ENCODE results near the gene ASTN2.

The ASTN2 gene

DNA sequence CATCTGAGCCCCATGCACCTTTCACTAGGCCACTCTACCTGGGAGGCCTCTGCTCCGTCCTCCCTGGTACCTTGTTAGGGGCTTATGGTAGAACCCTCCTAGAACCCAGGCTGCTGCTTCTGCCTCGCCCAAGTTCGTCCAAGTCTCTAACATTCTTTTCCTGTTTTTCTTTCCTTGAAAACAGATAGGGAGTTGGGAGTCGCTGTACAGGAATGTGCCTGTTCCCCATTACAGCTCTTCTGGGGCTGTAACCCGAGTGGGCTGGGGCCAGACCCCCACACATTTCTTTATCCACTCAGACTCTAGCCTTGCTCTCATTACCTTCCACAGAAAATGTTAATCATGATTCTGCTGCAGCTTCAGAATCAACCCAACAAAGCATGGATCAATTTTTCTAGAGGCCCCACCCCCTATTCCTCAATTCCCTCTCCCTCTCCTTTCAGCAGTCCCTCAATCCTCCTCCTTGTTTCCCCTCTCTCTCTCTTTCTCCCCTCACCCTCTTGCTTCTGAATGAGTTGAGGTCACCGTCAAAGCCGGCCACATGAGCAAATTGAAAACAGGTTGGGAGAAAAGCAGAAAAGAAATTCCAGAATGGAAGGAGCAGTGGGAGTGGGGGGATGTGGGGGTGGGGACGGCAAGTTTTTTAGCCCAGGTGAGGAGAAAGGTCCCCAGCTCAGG is 921.5 kb downstream of the ASTN2 start:
- H3K4me3 ChIP-seq (ENCODE audit: low read depth, low read length), result no peak overlapping the region
- TF ChIP-seq, protein P1, sequence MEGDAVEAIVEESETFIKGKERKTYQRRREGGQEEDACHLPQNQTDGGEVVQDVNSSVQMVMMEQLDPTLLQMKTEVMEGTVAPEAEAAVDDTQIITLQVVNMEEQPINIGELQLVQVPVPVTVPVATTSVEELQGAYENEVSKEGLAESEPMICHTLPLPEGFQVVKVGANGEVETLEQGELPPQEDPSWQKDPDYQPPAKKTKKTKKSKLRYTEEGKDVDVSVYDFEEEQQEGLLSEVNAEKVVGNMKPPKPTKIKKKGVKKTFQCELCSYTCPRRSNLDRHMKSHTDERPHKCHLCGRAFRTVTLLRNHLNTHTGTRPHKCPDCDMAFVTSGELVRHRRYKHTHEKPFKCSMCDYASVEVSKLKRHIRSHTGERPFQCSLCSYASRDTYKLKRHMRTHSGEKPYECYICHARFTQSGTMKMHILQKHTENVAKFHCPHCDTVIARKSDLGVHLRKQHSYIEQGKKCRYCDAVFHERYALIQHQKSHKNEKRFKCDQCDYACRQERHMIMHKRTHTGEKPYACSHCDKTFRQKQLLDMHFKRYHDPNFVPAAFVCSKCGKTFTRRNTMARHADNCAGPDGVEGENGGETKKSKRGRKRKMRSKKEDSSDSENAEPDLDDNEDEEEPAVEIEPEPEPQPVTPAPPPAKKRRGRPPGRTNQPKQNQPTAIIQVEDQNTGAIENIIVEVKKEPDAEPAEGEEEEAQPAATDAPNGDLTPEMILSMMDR (IDR thresholded peaks at IDR 0.05; ENCODE audit: low read depth, low read length, missing control alignments), result no peak
- no peak for DNase-seq (ENCODE audit: low read depth)

DNA sequence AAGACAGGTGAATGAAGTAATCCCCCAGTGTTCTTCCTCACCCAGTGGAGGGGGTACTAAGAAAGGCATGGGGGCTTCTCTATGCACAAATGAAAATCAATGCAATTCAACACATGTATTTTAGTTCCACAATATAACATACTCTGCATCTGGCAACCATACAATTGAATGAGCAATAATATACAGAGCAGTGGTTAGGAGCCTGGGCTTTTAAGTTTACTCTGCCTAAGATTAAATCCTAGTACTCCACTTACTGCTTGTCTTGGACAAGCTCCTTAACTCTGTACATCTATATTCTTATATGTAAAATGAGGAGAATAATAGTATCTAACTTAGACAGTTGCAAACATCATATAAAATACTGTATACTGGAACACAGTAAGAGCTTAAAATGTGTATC is 923.2 kb downstream of the ASTN2 start:
- TF ChIP-seq, protein P1 (IDR thresholded peaks at IDR 0.05; ENCODE audit: low read depth, low read length, missing control alignments), result no peak
- no peak overlapping the region for H3K4me3 ChIP-seq (ENCODE audit: low read depth, low read length)
- DNase-seq (ENCODE audit: low read depth), result no peak

- no peak for DNase-seq (ENCODE audit: low read depth)
- H3K4me3 ChIP-seq (ENCODE audit: low read depth, low read length), result no peak overlapping the region
- TF ChIP-seq, protein P1 (IDR thresholded peaks at IDR 0.05; ENCODE audit: low read depth, low read length, missing control alignments), result no peak
These were observed 923.6 kb downstream of the ASTN2 start for GRCh38 chr9:116491219-116491618.

GRCh38 chr9:116490321-116490720 is 924.5 kb downstream of the ASTN2 start:
- TF ChIP-seq, protein P1 (IDR thresholded peaks at IDR 0.05; ENCODE audit: low read depth, low read length, missing control alignments), result no peak
- DNase-seq (ENCODE audit: low read depth), result no peak

GRCh38 chr9:116488373-116488772 is 926.5 kb downstream of the ASTN2 start:
- no peak for DNase-seq (ENCODE audit: low read depth)
- TF ChIP-seq, protein P1 (IDR thresholded peaks at IDR 0.05; ENCODE audit: low read depth, low read length, missing control alignments), result no peak
- no peak overlapping the region for H3K4me3 ChIP-seq (ENCODE audit: low read depth, low read length)

More at GRCh38 chr9:116490321-116490720, 924.5 kb downstream of the ASTN2 start:
- no peak overlapping the region for H3K4me3 ChIP-seq (ENCODE audit: low read depth, low read length)

DNA sequence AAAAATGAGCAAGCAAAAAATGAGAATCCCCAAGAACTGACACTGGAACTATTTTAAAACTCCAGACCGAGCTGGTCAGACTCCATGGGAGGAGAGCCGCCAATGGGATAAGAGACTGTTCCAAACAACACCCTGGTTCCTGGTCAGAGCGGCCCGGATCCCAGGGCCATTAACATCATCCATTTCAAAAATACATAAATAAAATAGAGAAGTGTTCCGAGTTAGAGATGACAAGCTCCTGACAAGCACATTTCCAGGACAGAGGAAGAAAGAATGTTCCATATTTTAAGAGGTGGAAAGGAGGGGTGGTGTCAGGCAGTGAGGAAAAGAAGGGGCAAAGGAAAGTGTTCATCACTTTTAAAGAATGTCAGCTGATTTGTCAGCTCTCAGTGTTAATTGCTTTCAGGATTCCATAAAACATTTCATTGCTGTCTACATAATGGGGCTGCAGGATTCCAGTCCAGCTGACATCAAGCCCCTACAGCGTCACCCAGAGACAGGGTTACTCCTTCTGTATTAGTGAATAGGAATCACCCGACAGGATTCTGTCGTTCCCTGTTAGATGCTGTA is 930.3 kb downstream of the ASTN2 start:
- TF ChIP-seq, protein P1 (IDR thresholded peaks at IDR 0.05; ENCODE audit: low read depth, low read length, missing control alignments), result no peak

More for the DNA sequence above, 930.3 kb downstream of the ASTN2 start:
- H3K4me3 ChIP-seq (ENCODE audit: low read depth, low read length), result no peak overlapping the region
- DNase-seq (ENCODE audit: low read depth), result no peak

Measured in GM12864 (cell line).